HepG2 (cell line): ENCODE measurements around the gene CCDC167. TPM values are rescaled to one million over a fixed set of nuclear protein-coding genes. Genes with fewer than 3 reads are reported as not detected.
A peak's percentile ranks its signal among the peaks of the same experiment; 100 is the strongest.

Experiments
- CCAR2 ChIP-seq: fragments of 200-400 bp; formaldehyde crosslinking; optimal IDR thresholded peaks from 2 replicates; pipeline ENCODE3; 2018; ENCODE audit warnings: low read depth, mild to moderate bottlenecking, low read length, moderate library complexity
- HDAC1 ChIP-seq: sonication (generic); formaldehyde crosslinking; IDR thresholded peaks from 2 replicates; pipeline ENCODE4 v1.5.1; 2020; ENCODE audit warnings: mild to moderate bottlenecking, missing genetic modification reagents
- NKX3-1 ChIP-seq: sonication (generic); formaldehyde crosslinking; IDR thresholded peaks from 2 replicates; pipeline ENCODE4 v1.5.0; 2020; ENCODE audit warnings: missing genetic modification reagents
- NONO ChIP-seq, 2 experiments: fragments of 450-650 bp in 1 of 2; sonication (generic) in 1 of 2; formaldehyde crosslinking in 1 of 2; IDR thresholded peaks in 1 of 2; conservative IDR thresholded peaks in 1 of 2; 2 replicates each; pipeline versions ENCODE4 v1.6.1 to v1.8.0; 2017 to 2022; ENCODE audit warnings: mild to moderate bottlenecking in 1 of 2, missing genetic modification reagents in 1 of 2, moderate library complexity in 1 of 2
- NR0B2 ChIP-seq: sonication (generic); formaldehyde crosslinking; IDR thresholded peaks from 2 replicates; pipeline ENCODE4 v1.4.0; 2020; ENCODE audit warnings: mild to moderate bottlenecking, missing genetic modification reagents
- PAX8 ChIP-seq: sonication (generic); formaldehyde crosslinking; IDR thresholded peaks from 2 replicates; pipeline ENCODE4 v1.8.0; 2022; ENCODE audit warnings: mild to moderate bottlenecking, missing genetic modification reagents, borderline replicate concordance
- ZBTB7B ChIP-seq: sonication (generic); formaldehyde crosslinking; IDR thresholded peaks from 2 replicates; pipeline ENCODE4 v1.4.0; 2020; ENCODE audit warnings: missing genetic modification reagents
- ZNF121 ChIP-seq: sonication (generic); formaldehyde crosslinking; IDR thresholded peaks from 2 replicates; pipeline ENCODE4 v1.5.0; 2020; ENCODE audit warnings: mild to moderate bottlenecking, missing genetic modification reagents
- ZNF331 ChIP-seq: sonication (generic); formaldehyde crosslinking; IDR thresholded peaks from 2 replicates; pipeline ENCODE4 v1.4.0; 2020; ENCODE audit warnings: missing genetic modification reagents
- ZNF335 ChIP-seq: sonication (generic); formaldehyde crosslinking; IDR thresholded peaks from 2 replicates; pipeline ENCODE4 v1.4.0; 2020; ENCODE audit warnings: missing genetic modification reagents
- ZNF362 ChIP-seq: sonication (generic); formaldehyde crosslinking; IDR thresholded peaks from 2 replicates; pipeline ENCODE4 v1.4.0; 2020; ENCODE audit warnings: missing genetic modification reagents, mild to moderate bottlenecking, borderline replicate concordance
- ZNF484 ChIP-seq: sonication (generic); formaldehyde crosslinking; IDR thresholded peaks from 2 replicates; pipeline ENCODE4 v1.5.1; 2020; ENCODE audit warnings: mild to moderate bottlenecking, low read depth, missing genetic modification reagents, borderline replicate concordance
- ZNF570 ChIP-seq: sonication (generic); formaldehyde crosslinking; IDR thresholded peaks from 2 replicates; pipeline ENCODE4 v1.4.0; 2020; ENCODE audit warnings: mild to moderate bottlenecking, missing genetic modification reagents, borderline replicate concordance
- ZNF614 ChIP-seq: IDR thresholded peaks from 2 replicates; pipeline ENCODE4 v1.6.1; 2018; ENCODE audit warnings: missing biosample characterization, missing genetic modification reagents, inconsistent platforms, borderline replicate concordance
- polyA plus RNA-seq, 8 experiments: library from polyadenylated mRNA; depleted of rRNA in 3 of 8; stranded (reverse) in 7 of 8; unstranded in 1 of 8; fragments of >200 nt; fragmentation: Illumina TruSeq in 4 of 8; extraction: Trizol in 4 of 8; gene quantifications; 2 replicates each; pipeline versions ENCODE4 v1.2.1 to v1.2.3, GENCODE V29; 2011 to 2016; ENCODE audit warnings: low read depth in 4 of 8, missing spikeins in 1 of 8, mixed read lengths in 1 of 8; ENCODE audit not compliant: insufficient read depth in 1 of 8
- total RNA-seq, 5 experiments: library from RNA; depleted of rRNA; stranded (reverse); fragments of >200 nt; fragmentation: Illumina TruSeq; extraction: Trizol; gene quantifications; 2 replicates each; pipeline ENCODE4 v1.2.3, GENCODE V29; 2016; ENCODE audit warnings: low read depth in 1 of 5
- TF ChIP-seq, protein P1 (sequence below): IDR thresholded peaks from 2 replicates; pipeline ENCODE4 v1.6.1; 2016; ENCODE audit warnings: low read depth
- TF ChIP-seq, protein P2 (sequence below): IDR thresholded peaks from 2 replicates; pipeline ENCODE4 v1.6.1; 2018; ENCODE audit warnings: missing genetic modification reagents, mild to moderate bottlenecking, missing compliant biosample characterization
- TF ChIP-seq, protein P3 (sequence below): sonication (generic); formaldehyde crosslinking; conservative IDR thresholded peaks from 2 replicates; pipeline ENCODE4 v1.4.0; 2020; ENCODE audit warnings: mild to moderate bottlenecking, missing genetic modification reagents, moderate library complexity

The CCDC167 gene
- total and polyA plus RNA-seq, 2 of the 13 experiments (the other 11 are each of a cell fraction or from before 2014, with no cell fraction given) = 48.4 to 66.8 TPM

GRCh38 chr6:37499433-37500293, at the start of gene CCDC167 (continued):
- TF ChIP-seq, protein P1, sequence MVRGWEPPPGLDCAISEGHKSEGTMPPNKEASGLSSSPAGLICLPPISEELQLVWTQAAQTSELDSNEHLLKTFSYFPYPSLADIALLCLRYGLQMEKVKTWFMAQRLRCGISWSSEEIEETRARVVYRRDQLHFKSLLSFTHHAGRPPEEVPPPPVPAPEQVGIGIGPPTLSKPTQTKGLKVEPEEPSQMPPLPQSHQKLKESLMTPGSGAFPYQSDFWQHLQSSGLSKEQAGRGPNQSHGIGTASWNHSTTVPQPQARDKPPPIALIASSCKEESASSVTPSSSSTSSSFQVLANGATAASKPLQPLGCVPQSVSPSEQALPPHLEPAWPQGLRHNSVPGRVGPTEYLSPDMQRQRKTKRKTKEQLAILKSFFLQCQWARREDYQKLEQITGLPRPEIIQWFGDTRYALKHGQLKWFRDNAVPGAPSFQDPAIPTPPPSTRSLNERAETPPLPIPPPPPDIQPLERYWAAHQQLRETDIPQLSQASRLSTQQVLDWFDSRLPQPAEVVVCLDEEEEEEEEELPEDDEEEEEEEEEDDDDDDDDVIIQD (CRISPR knock-in tag) = 0 out of 2 replicates have a peak, but pooled peaks have one; percentile 16
- TF ChIP-seq ZNF335 = no peak
- peak; percentile 73 for TF ChIP-seq HDAC1 (CRISPR knock-in tag)
- no peak for TF ChIP-seq ZNF570
- 0 out of 2 replicates have a peak, but pooled peaks have one; percentile 55 for TF ChIP-seq NKX3-1 (CRISPR knock-in tag)
- no peak for TF ChIP-seq ZNF362 (CRISPR knock-in tag)
- TF ChIP-seq ZNF614 (CRISPR knock-in tag) = peak; percentile 76; the same call in 1 of the 2 replicates
- peak; percentile 18; the same call in 1 of the 2 replicates for TF ChIP-seq ZBTB7B
- peak; percentile 24 for TF ChIP-seq CCAR2
- 0 out of 2 replicates have a peak, but pooled peaks have one; percentile 24 for TF ChIP-seq NR0B2 (CRISPR knock-in tag)
- peak; percentile 45; the same call in 1 of the 2 replicates for TF ChIP-seq ZNF331 (CRISPR knock-in tag)
- TF ChIP-seq ZNF121 = no peak
- TF ChIP-seq NONO (IDR thresholded peaks at IDR 0.05) = no peak
- TF ChIP-seq NONO (CRISPR knock-in tag; conservative IDR thresholded peaks at IDR 0.05) = no peak
- TF ChIP-seq, protein P2, sequence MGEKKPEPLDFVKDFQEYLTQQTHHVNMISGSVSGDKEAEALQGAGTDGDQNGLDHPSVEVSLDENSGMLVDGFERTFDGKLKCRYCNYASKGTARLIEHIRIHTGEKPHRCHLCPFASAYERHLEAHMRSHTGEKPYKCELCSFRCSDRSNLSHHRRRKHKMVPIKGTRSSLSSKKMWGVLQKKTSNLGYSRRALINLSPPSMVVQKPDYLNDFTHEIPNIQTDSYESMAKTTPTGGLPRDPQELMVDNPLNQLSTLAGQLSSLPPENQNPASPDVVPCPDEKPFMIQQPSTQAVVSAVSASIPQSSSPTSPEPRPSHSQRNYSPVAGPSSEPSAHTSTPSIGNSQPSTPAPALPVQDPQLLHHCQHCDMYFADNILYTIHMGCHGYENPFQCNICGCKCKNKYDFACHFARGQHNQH (CRISPR knock-in tag) = peak; percentile 50; the same call in 1 of the 2 replicates
- no peak for TF ChIP-seq PAX8 (CRISPR knock-in tag)
- TF ChIP-seq ZNF484 (CRISPR knock-in tag) = no peak
- TF ChIP-seq, protein P3, sequence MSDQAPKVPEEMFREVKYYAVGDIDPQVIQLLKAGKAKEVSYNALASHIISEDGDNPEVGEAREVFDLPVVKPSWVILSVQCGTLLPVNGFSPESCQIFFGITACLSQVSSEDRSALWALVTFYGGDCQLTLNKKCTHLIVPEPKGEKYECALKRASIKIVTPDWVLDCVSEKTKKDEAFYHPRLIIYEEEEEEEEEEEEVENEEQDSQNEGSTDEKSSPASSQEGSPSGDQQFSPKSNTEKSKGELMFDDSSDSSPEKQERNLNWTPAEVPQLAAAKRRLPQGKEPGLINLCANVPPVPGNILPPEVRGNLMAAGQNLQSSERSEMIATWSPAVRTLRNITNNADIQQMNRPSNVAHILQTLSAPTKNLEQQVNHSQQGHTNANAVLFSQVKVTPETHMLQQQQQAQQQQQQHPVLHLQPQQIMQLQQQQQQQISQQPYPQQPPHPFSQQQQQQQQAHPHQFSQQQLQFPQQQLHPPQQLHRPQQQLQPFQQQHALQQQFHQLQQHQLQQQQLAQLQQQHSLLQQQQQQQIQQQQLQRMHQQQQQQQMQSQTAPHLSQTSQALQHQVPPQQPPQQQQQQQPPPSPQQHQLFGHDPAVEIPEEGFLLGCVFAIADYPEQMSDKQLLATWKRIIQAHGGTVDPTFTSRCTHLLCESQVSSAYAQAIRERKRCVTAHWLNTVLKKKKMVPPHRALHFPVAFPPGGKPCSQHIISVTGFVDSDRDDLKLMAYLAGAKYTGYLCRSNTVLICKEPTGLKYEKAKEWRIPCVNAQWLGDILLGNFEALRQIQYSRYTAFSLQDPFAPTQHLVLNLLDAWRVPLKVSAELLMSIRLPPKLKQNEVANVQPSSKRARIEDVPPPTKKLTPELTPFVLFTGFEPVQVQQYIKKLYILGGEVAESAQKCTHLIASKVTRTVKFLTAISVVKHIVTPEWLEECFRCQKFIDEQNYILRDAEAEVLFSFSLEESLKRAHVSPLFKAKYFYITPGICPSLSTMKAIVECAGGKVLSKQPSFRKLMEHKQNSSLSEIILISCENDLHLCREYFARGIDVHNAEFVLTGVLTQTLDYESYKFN (CRISPR knock-in tag) = no peak
